Keratinocyte (primary cell): ENCODE data around the gene PRSS23.

ENCODE experiments used
- EZH2 ChIP-seq: IDR thresholded peaks from one replicate; pipeline ENCODE4 v1.6.1; 2012; ENCODE audit warnings: inconsistent platforms, mild to moderate bottlenecking, low read length, moderate library complexity
- TF ChIP-seq, protein P1 (sequence below), 3 experiments: IDR thresholded peaks in 1 of 3; conservative IDR thresholded peaks in 1 of 3; optimal IDR thresholded peaks in 1 of 3; 2 replicates in 2 of 3; 3 replicates in 1 of 3; pipeline versions ENCODE3 to v1.5.1; 2011; ENCODE audit warnings: low read length in 3 of 3, mild to moderate bottlenecking in 3 of 3, moderate library complexity in 2 of 3, control low read depth in 1 of 3, inconsistent platforms in 1 of 3; ENCODE audit not compliant: insufficient read depth in 2 of 3; ENCODE audit errors: extremely low read depth in 1 of 3

DNA sequence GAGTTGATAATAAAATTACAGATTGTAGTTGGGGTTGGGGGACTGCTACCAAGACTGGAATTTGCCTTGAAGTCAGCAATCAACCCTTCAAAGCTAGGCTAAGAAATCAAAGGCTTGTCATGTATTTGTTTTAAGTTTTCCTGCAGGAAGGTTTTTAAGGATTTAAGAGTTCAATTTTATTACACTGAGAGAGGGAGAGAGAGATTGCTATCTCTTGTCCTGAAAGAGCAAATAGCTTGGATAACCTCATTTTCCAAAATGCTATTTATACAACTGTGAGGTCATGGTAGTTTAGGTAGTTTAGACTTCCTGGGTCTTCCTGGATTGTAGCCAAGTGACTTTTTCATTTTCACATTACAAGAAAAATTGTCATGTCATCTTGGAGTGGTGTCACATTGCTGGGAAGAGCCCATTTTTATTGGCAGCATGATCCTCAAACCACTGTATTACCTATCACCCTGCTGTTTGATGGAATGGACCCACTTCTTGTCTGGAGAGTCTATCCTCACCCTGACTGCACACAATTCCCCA, 10.1 kb upstream of the PRSS23 start:
- TF ChIP-seq, protein P1, sequence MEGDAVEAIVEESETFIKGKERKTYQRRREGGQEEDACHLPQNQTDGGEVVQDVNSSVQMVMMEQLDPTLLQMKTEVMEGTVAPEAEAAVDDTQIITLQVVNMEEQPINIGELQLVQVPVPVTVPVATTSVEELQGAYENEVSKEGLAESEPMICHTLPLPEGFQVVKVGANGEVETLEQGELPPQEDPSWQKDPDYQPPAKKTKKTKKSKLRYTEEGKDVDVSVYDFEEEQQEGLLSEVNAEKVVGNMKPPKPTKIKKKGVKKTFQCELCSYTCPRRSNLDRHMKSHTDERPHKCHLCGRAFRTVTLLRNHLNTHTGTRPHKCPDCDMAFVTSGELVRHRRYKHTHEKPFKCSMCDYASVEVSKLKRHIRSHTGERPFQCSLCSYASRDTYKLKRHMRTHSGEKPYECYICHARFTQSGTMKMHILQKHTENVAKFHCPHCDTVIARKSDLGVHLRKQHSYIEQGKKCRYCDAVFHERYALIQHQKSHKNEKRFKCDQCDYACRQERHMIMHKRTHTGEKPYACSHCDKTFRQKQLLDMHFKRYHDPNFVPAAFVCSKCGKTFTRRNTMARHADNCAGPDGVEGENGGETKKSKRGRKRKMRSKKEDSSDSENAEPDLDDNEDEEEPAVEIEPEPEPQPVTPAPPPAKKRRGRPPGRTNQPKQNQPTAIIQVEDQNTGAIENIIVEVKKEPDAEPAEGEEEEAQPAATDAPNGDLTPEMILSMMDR (optimal IDR thresholded peaks at IDR 0.05 in 1 of 3, IDR thresholded peaks at IDR 0.05 in 1 of 3, conservative IDR thresholded peaks at IDR 0.05 in 1 of 3; ENCODE audit: extremely low read depth in 1 of 3, insufficient read depth in 2 of 3, low read length in 3 of 3), result no peak
- no peak for TF ChIP-seq EZH2
